Left renal pelvis (tissue), 4 donors: Measurements from ENCODE around the gene DNER. TPM values are rescaled to one million over a fixed set of nuclear protein-coding genes. Genes with fewer than 3 reads are reported as not detected.
"Not testable (repeated sequence)": the region's sequence is repeated elsewhere in the genome, so short reads cannot be mapped to it uniquely, and the experiment has no call there.

Experiments
- DNase-seq, 4 donors: peaks; one replicate each; pipeline ENCODE4 v3.0.0-alpha.2; 2013; ENCODE audit warnings: low read depth in 4 of 4, low spot score in 3 of 4
- polyA plus RNA-seq, 4 donors: library from polyadenylated mRNA; unstranded; fragments of 120-200 nt; gene quantifications; one replicate each; pipeline ENCODE4 v1.2.1, GENCODE V29; 2013; ENCODE audit not compliant: insufficient read length in 4 of 4

DNER gene, protein sequence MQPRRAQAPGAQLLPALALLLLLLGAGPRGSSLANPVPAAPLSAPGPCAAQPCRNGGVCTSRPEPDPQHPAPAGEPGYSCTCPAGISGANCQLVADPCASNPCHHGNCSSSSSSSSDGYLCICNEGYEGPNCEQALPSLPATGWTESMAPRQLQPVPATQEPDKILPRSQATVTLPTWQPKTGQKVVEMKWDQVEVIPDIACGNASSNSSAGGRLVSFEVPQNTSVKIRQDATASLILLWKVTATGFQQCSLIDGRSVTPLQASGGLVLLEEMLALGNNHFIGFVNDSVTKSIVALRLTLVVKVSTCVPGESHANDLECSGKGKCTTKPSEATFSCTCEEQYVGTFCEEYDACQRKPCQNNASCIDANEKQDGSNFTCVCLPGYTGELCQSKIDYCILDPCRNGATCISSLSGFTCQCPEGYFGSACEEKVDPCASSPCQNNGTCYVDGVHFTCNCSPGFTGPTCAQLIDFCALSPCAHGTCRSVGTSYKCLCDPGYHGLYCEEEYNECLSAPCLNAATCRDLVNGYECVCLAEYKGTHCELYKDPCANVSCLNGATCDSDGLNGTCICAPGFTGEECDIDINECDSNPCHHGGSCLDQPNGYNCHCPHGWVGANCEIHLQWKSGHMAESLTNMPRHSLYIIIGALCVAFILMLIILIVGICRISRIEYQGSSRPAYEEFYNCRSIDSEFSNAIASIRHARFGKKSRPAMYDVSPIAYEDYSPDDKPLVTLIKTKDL
- polyA plus RNA-seq = 10 to 100 TPM in 3 of 4 donors, 1 to 10 TPM in 1; 9.1 to 71.5 (median 59.4) TPM

DNA sequence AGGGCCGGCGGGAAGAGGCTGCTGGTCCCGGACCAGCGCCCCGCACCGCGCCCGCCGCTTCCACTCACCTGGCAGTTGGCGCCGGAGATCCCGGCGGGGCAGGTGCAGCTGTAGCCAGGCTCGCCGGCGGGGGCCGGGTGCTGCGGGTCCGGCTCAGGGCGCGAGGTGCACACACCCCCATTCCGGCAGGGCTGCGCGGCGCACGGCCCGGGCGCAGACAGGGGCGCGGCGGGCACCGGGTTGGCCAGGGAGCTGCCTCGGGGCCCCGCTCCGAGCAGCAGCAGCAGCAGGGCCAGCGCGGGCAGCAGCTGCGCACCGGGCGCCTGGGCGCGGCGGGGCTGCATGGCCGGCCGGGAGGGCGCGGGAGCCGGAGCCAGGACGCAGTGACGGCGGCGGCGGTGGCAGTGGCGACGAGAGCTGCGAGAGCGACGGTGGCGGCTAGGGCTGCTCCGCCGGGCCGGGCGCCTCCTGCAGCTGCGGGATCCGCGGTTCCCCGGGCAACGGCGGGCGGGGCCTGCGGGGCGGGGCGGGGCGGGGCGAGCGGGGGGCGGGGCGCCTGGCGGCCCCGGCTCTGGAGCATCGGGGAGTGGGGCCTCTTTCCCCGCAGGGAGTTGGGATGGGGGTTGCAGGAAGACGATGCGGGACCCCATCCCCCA lies at the start of gene DNER:
DNER (minus strand) TSS at position 476 of the 656 bp plus-strand sequence; CDS start at position 344, 132 bp downstream.
- DNase-seq = no peak

DNA sequence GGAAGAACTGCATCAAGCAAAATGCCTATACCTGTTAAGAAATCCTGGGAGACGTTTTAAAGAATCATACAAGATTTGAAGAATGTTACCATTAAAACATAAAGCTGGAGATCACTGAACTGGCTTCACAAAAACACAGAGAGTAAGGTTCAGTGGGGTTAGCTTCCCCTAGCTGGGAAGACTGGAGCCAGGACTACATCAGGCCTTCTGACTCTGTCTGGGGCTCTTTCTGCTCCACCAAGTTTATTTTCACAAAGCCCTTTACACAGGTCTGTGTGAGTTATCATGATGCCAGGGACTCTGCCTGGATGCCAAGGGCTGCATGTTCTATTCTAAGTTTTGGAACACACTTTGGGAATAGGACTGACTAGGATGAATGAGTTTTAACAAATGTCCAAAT lies 47.3 kb upstream of the DNER start:
- DNase-seq = no peak

DNA sequence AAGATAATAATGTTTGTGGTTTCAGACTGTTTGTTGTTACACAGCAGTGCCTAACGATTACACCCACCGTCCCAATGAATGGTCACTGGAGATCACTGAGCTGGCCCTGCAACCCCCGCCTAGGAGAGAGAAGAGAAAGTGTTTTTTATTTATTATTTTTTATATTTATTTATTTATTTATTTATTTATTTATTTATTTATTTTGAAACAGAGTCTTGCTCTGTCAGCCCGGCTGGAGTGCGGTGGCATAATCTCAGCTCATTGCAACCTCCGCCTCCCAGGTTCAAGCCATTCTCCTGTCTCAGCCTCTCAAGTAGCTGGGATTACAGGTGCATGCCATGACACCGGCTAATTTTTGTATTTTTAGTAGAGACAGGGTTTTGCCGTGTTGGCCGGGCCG lies 43.1 kb upstream of the DNER start:
- DNase-seq = not testable (repeated sequence)

DNA sequence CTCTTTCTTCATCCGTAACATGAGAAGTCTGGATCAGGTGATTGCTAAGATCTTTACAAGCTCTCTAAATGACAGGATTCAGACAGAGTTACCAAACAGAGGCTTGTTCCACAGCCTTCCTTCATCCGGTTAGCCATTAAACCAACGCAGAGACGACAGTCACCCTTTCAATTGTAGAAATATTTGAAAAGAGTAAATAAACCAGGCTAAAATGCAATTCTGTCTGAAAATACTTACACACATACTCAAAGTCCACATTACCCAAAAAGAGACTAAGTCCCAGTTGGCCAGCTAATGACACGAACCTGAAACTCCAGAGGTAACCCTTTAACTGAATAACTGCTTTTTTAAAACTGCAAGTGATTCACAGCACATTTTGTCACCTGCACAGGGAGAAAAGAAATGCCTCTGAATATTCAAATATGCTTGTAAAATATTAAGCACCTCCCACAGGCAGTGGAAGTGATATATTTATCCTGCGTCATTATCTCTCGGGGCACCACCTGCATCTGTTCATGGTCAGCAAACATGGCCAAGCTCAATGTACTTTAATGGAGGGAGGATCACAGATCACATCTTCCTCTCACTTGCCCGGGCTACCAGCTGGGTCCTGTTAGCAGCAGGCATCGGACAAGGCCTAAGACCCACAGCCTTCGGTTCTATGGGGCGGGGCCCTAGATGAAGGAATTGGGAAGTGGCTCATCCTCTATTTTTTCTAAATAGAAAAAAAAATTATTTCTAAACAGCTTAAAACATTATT lies 38.8 kb upstream of the DNER start:
- DNase-seq = no peak

DNA sequence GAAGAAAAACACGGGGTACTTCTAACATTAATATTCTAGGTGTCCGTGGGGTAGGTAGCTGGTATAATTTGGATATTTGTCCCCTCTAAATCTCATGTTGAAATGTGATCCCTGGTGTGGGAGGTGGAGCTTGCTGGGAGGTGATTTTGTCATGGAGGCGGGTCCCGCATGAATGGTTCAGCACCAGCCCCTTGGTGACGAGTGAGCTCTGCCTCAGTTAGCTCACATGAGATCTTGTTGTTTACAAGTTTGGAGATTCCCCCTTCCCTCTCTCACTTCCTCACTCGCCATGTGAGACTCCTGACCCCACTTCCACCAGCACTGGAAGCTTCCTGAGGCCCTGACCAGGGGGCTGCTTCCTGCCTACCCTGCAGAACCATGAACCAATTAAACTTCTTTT lies 35.4 kb upstream of the DNER start:
- DNase-seq = no peak

DNA sequence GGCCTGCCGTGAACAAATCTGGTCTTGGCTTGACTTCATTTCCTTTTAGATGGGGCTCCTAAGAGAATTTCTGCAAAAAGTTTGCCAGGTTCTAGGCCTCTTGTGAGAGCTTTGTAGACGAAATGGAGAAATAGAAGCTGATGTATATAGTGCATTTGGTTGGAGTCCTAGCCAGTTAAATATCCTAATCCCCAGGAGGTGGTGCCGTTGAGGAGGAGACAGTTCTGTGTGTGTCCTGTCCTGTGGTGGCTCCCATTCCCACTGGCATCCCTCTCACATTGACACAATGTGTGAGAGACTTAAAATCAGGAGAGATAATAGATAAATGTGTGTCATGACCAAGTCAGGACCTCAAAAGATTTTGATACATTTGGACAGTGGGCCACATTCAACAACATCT lies 34.6 kb upstream of the DNER start:
- DNase-seq = no peak

DNA sequence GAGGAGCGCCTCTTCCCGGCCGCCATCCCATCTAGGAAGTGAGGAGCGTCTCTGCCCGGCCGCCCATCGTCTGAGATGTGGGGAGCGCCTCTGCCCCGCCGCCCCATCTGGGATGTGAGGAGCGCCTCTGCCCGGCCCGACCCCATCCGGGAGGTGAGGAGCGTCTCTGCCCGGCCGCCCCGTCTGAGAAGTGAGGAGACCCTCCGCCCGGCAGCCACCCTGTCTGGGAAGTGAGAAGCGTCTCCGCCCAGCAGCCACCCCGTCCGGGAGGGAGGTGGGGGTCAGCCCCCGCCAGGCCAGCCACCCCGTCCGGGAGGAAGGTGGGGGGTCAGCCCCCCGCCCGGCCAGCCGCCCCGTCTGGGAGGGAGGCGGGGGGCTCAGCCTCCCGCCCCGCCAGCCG lies 28.3 kb upstream of the DNER start:
- DNase-seq = not testable (repeated sequence)

DNA sequence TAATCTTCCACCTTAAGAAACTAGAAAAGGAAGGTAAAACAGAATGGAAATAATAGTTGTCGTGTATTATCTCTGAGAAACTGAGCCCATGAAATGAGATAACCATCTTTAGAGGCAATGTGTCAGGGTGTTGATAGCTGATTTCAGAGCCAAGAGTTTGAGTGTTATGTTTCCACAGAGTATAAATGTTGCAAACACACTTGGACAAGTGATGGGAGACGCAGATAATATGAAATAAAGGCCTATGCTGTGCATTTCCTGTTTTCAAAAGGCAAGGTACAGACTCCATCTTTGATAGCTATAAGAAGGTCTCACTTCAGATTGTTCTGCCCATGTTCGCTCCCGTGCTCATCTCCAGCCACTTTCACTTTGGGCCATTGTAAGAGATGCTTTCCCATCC lies 25.9 kb upstream of the DNER start:
- DNase-seq = no peak

DNA sequence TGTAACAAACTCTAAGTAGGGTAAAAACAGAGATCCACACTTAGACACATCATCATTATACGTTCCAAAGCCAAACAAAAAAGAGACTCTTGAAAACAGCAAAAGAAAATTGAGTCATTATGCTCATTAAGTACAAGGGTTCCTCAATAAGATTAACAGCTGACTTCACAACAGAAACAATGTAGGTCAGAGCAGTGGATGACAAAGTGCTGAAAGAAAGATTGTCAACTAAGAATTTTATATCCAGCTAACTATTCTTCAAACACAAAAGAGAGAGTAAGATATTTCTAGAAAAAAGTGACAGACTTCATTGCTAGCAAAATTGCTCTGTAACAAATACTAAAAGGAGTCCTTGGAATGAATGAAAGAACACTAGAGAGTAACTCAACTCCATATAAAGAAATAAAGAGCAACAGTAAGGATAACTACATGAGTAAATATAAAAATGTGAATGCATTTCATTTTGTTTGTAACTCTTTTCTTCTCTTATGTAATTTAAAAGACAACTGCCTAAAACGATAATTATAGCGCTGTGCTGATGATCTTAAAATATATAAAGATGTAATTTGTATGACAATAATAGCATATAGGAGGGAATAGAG lies 23.8 kb upstream of the DNER start:
- no peak for DNase-seq

DNA sequence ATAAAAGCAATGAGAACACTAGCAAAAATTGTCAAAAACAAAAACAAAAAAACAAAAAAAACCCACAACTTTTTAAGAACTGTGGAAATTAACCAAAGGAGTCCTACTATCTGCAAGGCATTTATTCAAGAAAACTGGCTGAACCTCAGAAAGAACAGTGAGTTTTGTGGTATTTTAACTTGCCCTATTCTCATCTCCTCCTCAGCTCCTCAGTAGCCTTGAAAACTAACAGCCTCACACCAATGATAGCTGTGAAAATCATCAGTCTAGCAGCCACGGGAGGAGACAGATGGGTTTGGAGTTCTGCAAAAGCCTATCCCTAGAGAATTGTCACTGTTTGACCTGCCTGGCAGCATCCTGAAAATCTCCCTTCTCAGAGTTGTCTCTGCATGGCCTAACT lies 20.1 kb upstream of the DNER start:
- no peak for DNase-seq

DNA sequence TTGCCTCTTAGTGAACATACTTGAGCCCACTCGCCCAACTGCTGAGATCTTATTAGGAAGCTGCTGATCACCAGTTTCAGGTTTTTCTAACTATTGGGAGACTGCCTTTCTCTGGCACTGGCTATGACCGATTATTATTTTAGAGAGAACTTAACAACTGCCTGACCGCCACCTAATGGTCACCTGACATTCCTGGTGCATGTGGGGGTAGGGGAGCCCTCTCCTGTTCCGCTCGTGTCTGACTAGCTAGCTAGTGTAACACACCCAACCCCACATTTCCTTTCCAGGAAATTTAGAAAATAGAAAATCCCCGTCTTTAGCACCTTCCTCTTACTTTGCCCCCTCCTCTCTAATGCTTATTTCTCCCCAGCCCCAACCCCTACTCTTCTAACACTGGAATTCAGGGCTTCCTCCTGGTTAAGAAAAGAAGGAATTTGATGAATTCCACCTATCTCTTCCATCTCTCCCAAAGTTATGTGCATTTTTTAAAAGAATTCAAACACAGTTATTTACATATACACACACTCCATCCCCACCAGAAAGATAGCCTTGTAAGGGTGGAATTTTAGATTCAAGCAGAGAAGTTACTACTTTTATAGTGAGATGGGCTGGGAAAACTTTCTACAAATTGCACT lies 19.4 kb upstream of the DNER start:
- DNase-seq = no peak

DNA sequence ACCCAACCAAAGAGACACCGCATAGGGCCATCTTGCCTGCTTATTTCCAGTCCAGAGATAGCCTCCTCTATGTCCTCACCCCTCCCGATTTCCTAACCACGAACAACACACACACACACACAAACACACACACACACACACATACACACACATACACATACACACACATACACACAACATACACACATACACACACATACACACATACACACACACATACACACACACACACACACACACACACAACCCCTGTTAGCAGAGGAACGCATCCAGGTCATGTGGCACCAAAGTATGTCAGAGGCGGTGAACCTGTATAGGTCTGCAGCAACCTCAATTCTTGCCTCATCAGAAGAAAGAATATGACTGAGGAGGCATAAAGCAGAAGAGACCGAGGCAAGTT lies 18.5 kb upstream of the DNER start:
- no peak for DNase-seq

DNA sequence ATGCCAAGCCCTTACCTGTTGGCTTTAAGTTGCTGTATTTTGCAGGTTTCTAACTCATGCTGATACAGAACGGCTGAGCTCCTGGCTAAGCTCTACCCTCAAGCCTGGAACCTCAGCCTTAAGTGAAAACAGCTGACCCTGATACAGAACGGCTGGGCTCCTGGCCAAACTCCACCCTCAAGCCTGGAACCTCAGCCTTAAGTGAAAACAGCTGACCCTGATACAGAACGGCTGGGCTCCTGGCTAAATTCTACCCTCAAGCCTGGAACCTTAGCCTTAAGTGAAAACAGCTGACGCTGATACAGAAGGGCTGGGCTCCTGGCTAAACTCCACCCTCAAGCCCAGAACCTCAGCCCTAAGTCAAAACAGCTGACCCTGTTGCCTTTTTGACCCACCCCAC lies 17.6 kb upstream of the DNER start:
- no peak for DNase-seq

DNA sequence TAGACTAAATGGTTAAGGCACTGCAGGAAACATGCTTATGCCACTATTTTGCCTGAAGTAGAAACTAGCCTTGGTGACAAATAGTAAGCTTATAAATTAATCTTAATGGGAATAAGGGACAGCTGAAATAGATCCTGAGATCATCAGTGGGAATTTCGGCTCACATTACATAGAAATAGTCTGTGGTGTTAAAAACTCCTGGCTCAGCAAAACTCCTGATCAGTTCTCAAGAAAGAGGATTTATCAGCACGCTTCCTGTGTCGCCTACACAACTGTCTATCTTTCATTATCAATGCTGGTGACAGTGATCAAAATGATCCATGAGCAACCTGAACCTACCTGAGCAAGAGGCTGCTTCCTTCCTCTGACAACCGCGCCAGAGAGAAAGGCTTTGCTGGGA lies 17.0 kb upstream of the DNER start:
- no peak for DNase-seq

DNA sequence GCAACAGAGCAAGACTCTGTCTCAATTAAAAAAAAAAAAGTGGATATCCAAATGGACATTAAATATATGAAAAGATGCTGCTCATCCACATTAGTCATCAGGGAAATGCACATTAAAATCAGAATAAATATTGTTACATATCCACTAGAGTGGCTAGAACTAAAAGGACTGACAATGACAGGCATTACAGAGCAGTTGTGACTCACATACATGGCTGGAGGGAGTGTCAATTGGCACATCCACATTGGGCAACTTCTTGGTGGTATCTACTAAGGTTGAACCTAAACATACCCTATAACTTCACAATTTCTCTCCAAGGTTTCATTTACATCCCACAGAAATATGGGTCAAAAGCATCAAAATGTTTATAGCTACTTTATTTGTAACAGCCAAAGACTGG lies 14.0 kb upstream of the DNER start:
- DNase-seq = no peak

DNA sequence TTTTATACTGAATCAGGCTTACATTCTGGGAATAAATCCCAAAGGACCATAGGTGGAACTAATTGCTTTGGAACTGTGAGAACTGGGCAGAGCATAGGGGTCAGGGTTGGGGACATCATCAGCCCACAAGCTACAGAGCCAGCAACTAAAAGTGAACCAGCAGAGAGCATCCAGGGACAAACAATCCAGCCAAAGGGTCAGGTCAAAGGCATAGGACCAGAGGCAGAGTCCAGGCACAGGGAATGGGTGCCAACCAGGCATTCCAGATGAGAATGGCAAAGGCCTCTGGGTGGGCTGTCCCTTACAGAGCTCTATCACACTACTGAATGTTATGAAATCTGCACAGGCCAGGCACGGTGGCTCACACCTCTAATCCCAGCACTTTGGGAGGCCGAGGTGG lies 12.3 kb upstream of the DNER start:
- DNase-seq = no peak

DNA sequence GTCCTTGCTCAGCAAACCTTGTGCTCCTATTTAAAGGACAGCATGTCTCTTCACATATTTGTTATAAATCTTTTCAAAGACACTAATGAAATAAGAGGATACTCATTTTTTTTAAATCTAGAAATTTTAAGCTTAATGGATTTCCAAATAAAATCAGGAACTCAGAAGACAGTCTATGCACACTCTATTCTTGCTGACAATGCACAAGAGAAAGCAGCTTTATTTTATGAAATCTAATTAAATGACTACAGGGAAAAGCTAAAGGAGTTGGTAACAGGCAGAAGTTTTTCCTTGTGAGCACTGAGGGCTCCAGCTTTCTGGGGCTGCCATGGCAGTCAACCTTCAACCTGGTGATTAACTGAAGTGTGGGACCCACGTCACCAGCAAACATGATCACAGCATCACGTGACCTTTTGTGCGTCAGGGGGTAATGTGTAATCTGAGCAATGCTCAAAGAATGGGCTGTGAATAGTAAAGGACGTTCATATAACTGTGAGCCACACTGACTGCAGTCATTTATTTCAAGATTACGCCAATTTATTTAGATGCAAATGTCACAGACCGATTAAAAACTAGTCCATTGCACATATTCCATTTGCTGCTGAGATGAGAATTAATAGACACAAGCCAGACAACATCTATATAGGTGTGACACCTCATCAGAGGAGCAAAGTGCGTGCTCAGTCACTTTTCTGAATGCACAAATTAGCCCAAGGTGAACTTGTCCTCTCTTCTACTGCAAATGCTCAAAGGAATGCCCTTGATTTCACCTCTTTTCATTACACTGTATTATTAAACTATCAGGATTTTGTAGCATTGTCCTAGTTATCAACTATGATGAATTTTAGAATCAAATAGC lies 11.6 kb upstream of the DNER start:
- no peak for DNase-seq

DNA sequence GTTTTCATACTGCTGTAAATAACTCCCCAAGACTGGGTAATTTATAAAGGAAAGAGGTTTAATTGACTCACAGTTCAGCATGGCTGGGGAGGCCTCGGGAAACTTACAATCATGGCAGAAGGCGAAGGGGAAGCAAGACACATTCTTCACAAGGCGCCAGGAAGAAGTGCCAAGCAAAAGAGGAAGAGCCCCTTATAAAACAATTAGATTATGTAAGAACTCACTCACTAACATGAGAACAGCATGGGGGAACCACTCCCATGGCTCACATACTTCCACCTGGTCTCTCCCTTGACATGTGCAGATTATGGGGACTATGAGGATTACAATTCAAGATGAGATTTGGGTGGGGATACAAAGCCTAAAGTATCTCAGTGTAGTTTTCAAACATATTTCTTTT lies 8.8 kb upstream of the DNER start:
- not testable (repeated sequence) for DNase-seq
